ENCODE results near the gene IGSF3.
"Not testable (repeated sequence)": the region's sequence is repeated elsewhere in the genome, so short reads cannot be mapped to it uniquely, and the experiment has no call there.

DNA sequence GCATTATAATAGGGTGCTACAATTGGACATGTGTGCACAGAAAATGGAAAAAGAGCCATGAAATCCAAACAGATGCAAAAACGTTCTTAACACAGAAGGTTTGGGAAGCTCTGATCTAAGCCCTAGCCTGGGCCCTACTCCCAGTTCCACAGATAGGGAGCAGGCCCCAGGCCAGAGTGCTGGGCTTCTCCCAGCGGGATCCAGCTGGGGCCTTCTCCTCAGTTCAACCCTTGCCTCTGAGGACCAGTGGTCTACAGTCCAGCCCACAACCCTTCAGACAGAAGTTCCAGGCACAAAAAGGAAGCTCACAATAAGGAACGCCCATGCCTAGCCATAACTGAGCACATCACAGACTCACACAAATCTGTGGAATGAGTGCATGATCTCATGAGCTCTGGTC is 16.8 kb downstream of the IGSF3 start:
- TF ChIP-seq, protein P1, sequence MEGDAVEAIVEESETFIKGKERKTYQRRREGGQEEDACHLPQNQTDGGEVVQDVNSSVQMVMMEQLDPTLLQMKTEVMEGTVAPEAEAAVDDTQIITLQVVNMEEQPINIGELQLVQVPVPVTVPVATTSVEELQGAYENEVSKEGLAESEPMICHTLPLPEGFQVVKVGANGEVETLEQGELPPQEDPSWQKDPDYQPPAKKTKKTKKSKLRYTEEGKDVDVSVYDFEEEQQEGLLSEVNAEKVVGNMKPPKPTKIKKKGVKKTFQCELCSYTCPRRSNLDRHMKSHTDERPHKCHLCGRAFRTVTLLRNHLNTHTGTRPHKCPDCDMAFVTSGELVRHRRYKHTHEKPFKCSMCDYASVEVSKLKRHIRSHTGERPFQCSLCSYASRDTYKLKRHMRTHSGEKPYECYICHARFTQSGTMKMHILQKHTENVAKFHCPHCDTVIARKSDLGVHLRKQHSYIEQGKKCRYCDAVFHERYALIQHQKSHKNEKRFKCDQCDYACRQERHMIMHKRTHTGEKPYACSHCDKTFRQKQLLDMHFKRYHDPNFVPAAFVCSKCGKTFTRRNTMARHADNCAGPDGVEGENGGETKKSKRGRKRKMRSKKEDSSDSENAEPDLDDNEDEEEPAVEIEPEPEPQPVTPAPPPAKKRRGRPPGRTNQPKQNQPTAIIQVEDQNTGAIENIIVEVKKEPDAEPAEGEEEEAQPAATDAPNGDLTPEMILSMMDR (IDR thresholded peaks at IDR 0.05; ENCODE audit: low read depth, low read length), result not testable (repeated sequence)
- not testable (repeated sequence) for TF ChIP-seq POLR2A (IDR thresholded peaks at IDR 0.05; ENCODE audit: extremely low read depth, insufficient read length); MYC (IDR thresholded peaks at IDR 0.05; ENCODE audit: low read depth, low read length)
- TF ChIP-seq, protein P2, sequence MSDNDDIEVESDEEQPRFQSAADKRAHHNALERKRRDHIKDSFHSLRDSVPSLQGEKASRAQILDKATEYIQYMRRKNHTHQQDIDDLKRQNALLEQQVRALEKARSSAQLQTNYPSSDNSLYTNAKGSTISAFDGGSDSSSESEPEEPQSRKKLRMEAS (IDR thresholded peaks at IDR 0.05; ENCODE audit: low read depth, low read length), result not testable (repeated sequence)
